ENCODE data around the gene GPC6. TPM values are rescaled to one million over a fixed set of nuclear protein-coding genes. Genes with fewer than 3 reads are reported as not detected.

The GPC6 gene
- total and polyA plus RNA-seq, 2 donors (not counting 1 experiment from before 2014, with no cell fraction given): not detected

- CTCF ChIA-PET: no interaction called here
- no CpG with 5 or more reads among the region's 2 CpGs for WGBS (ENCODE audit: insufficient coverage)
- intact Hi-C loops (cut with micrococcal nuclease): no loop called here
- H3K9ac ChIP-seq (ENCODE audit: low read length): no peak overlapping the region
- no peaks in the 10 kb centered on the region for H3K9me3 ChIP-seq (ENCODE audit: control extremely low read depth in 1 of 3, control insufficient read depth in 2 of 3, insufficient read depth in 1 of 3, low read length in 2 of 3)
- H3K4me2 ChIP-seq (replicated peaks; ENCODE audit: low read depth, low read length, poor library complexity, severe bottlenecking): no peak overlapping the region
- no peak for ATAC-seq (ENCODE audit: low read depth)
- no peaks in the 10 kb centered on the region for H4K20me1 ChIP-seq (ENCODE audit: control insufficient read depth, insufficient read depth, low read length, poor library complexity, severe bottlenecking)
- no peak for DNase-seq
- H3K36me3 ChIP-seq (replicated peaks in 1 of 2; ENCODE audit: control extremely low read depth in 1 of 2, control insufficient read depth in 1 of 2, extremely low read depth in 1 of 2, insufficient read depth in 2 of 2, low read length in 1 of 2): no peaks in the 10 kb centered on the region
- TF ChIP-seq CTCF (IDR thresholded peaks at IDR 0.05) (no peak), EZH2 (IDR thresholded peaks at IDR 0.05; ENCODE audit: borderline replicate concordance, insufficient read depth, low read depth, low read length, poor library complexity, severe bottlenecking) (no peak)
- H3K4me1 ChIP-seq (ENCODE audit: control insufficient read depth in 2 of 2, insufficient read depth in 2 of 2, low read length in 2 of 2): no peaks in the 10 kb centered on the region
- H3K27me3 ChIP-seq (replicated peaks in 1 of 4; ENCODE audit: control extremely low read depth in 1 of 4, control insufficient read depth in 3 of 4, insufficient read depth in 4 of 4, low read length in 3 of 4): no peaks in the 10 kb centered on the region
- Mint-ChIP-seq H3K27me3 (no peaks in the 10 kb centered on the region), H3K4me1 (no peaks in the 10 kb centered on the region), H3K4me3 (no peak overlapping the region), H3K9me3 (ENCODE audit: insufficient read depth) (peaks cover 3% of the 10 kb centered on the region), H3K27ac (no peak overlapping the region)
- H2AFZ ChIP-seq (ENCODE audit: insufficient read depth, low read depth, low read length, poor library complexity, severe bottlenecking): no peak overlapping the region
- H3K27ac ChIP-seq (ENCODE audit: low read length in 2 of 2): no peak overlapping the region
- POLR2A ChIA-PET: no interaction called here
- H3K4me3 ChIP-seq (ENCODE audit: control extremely low read depth in 1 of 5, extremely low read depth in 1 of 5, insufficient read depth in 1 of 5, low read depth in 2 of 5, low read length in 4 of 5): no peak overlapping the region
- no peaks in the 10 kb centered on the region for H3K79me2 ChIP-seq (ENCODE audit: control insufficient read depth, insufficient read depth, low read length)
Measured at GRCh38 chr13:93637852-93638251, 411.2 kb downstream of the GPC6 start.

GRCh38 chr13:93640452-93640851, 413.8 kb downstream of the GPC6 start:
- Histone ChIP-seq H2AFZ (ENCODE audit: insufficient read depth, low read depth, low read length, poor library complexity, severe bottlenecking) (no peak overlapping the region), H3K4me3 (ENCODE audit: control extremely low read depth in 1 of 5, extremely low read depth in 1 of 5, insufficient read depth in 1 of 5, low read depth in 2 of 5, low read length in 4 of 5) (no peak overlapping the region), H3K36me3 (replicated peaks in 1 of 2; ENCODE audit: control extremely low read depth in 1 of 2, control insufficient read depth in 1 of 2, extremely low read depth in 1 of 2, insufficient read depth in 2 of 2, low read length in 1 of 2) (no peaks in the 10 kb centered on the region), H4K20me1 (ENCODE audit: control insufficient read depth, insufficient read depth, low read length, poor library complexity, severe bottlenecking) (no peaks in the 10 kb centered on the region), H3K4me1 (ENCODE audit: control insufficient read depth in 2 of 2, insufficient read depth in 2 of 2, low read length in 2 of 2) (no peaks in the 10 kb centered on the region), H3K79me2 (ENCODE audit: control insufficient read depth, insufficient read depth, low read length) (no peaks in the 10 kb centered on the region), H3K27me3 (replicated peaks in 1 of 4; ENCODE audit: control extremely low read depth in 1 of 4, control insufficient read depth in 3 of 4, insufficient read depth in 4 of 4, low read length in 3 of 4) (no peaks in the 10 kb centered on the region), H3K4me2 (replicated peaks; ENCODE audit: low read depth, low read length, poor library complexity, severe bottlenecking) (no peak overlapping the region), H3K9me3 (ENCODE audit: control extremely low read depth in 1 of 3, control insufficient read depth in 2 of 3, insufficient read depth in 1 of 3, low read length in 2 of 3) (no peaks in the 10 kb centered on the region), H3K27ac (ENCODE audit: low read length in 2 of 2) (no peak overlapping the region), H3K9ac (ENCODE audit: low read length) (no peak overlapping the region)
- intact Hi-C loops (cut with micrococcal nuclease): no loop called here
- no peak overlapping the region for H3K4me3 Mint-ChIP-seq
- no peaks in the 10 kb centered on the region for H3K27me3 Mint-ChIP-seq
- 94% methylated on average over 1 of the region's 1 CpG for WGBS (ENCODE audit: insufficient coverage)
- POLR2A ChIA-PET: no interaction called here
- TF ChIP-seq CTCF (IDR thresholded peaks at IDR 0.05) (no peak), EZH2 (IDR thresholded peaks at IDR 0.05; ENCODE audit: borderline replicate concordance, insufficient read depth, low read depth, low read length, poor library complexity, severe bottlenecking) (no peak)
- no peak overlapping the region for H3K27ac Mint-ChIP-seq
- no peak for ATAC-seq (ENCODE audit: low read depth)
- CTCF ChIA-PET: no interaction called here
- H3K9me3 Mint-ChIP-seq (ENCODE audit: insufficient read depth): peaks cover 5% of the 10 kb centered on the region
- no peak for DNase-seq
- H3K4me1 Mint-ChIP-seq: no peaks in the 10 kb centered on the region

Data from B cell (primary cell).